ENCODE measurements around the gene PGD. TPM values are rescaled to one million over a fixed set of nuclear protein-coding genes. Genes with fewer than 3 reads are reported as not detected.
"Not testable (repeated sequence)": the region's sequence is repeated elsewhere in the genome, so short reads cannot be mapped to it uniquely, and the experiment has no call there.

PGD gene
- total RNA-seq, 1 experiment from 2014 or later, result 291 TPM

GRCh38 chr1:10377365-10378029, 21.4 kb upstream of the PGD start:
- H2AK5ac ChIP-seq (ENCODE audit: insufficient read length, low read length); H2BK120ac ChIP-seq (ENCODE audit: low read depth, low read length, poor library complexity, severe bottlenecking); H2BK15ac ChIP-seq (ENCODE audit: low read depth, low read length); H3K14ac ChIP-seq (ENCODE audit: insufficient read depth, low read length); H3K4ac ChIP-seq (ENCODE audit: low read depth, low read length); H3K27ac ChIP-seq (ENCODE audit: insufficient read length, low read depth, low read length); H3T11ph ChIP-seq (ENCODE audit: low read length); H2BK12ac ChIP-seq (ENCODE audit: insufficient read length, low read depth, low read length); H3K9me3 ChIP-seq (ENCODE audit: control insufficient read depth, low read depth, low read length); H3K4me2 ChIP-seq (ENCODE audit: insufficient read depth, insufficient read length, low read length); H4K20me1 ChIP-seq (ENCODE audit: control insufficient read depth, insufficient read depth, insufficient read length); H3K18ac ChIP-seq (ENCODE audit: insufficient read length, low read depth, low read length); H3K56ac ChIP-seq (ENCODE audit: insufficient read length, low read depth, low read length); H3K9me3 Mint-ChIP-seq; H4K91ac ChIP-seq (ENCODE audit: insufficient read length, low read depth, low read length); H4K5ac ChIP-seq (ENCODE audit: insufficient read length, low read depth, low read length); H3K4me3 Mint-ChIP-seq; H3K79me1 ChIP-seq (ENCODE audit: insufficient read depth, low read depth, low read length, poor library complexity, severe bottlenecking); H3K27me3 ChIP-seq (ENCODE audit: insufficient read depth, low read length); H3K27me3 Mint-ChIP-seq (ENCODE audit: low read depth); H3K79me2 ChIP-seq (ENCODE audit: insufficient read depth, low read length); H3K4me1 Mint-ChIP-seq; H2BK20ac ChIP-seq (ENCODE audit: low read depth, low read length, poor library complexity, severe bottlenecking); H3K4me1 ChIP-seq (ENCODE audit: insufficient read depth, low read length); H4K8ac ChIP-seq (replicated peaks; ENCODE audit: insufficient read length, low read depth, low read length); H3K23ac ChIP-seq (ENCODE audit: insufficient read length, low read depth, low read length); H2BK5ac ChIP-seq (ENCODE audit: insufficient read length, low read length); H2AFZ ChIP-seq (ENCODE audit: low read length); H3K23me2 ChIP-seq (ENCODE audit: insufficient read length, low read depth, low read length, poor library complexity, severe bottlenecking); H3K9ac ChIP-seq (ENCODE audit: extremely low read depth, insufficient read length, low read length): not testable (repeated sequence)
- DNase-seq, result peak; percentile 44
- peak; percentile 65 for TF ChIP-seq CTCF (conservative IDR thresholded peaks at IDR 0.05)
- Mint-ChIP-seq H3K36me3 (ENCODE audit: insufficient read depth in 1 of 3, low read depth in 3 of 3) (peaks cover 22 to 69% (median 56%) of the 10 kb centered on the region in 3 experiments; a peak in 6 of 7 replicates), H3K27ac (peak overlapping the region in 1 of 3 experiments; percentile 19; a peak in 1 of 7 replicates)
- no CpG with 5 or more reads among the region's 14 CpGs for WGBS (ENCODE audit: extremely low coverage, insufficient read length, low lambda C conversion rate)
